ENCODE results near the gene COMMD7.

GRCh38 chr20:32709632-32710121 is 33.6 kb downstream of the COMMD7 start:
- no peak for TF ChIP-seq POLR2A (IDR thresholded peaks at IDR 0.05; ENCODE audit: low read depth, low read length)
- TF ChIP-seq POLR2AphosphoS5 (IDR thresholded peaks at IDR 0.05; ENCODE audit: low read depth, low read length), result no peak
- TF ChIP-seq TAF1 (IDR thresholded peaks at IDR 0.05; ENCODE audit: low read depth, low read length), result no peak

Data from GM12891 (cell line).